ENCODE results near the gene COPG2.

COPG2 gene

GRCh38 chr7:130668258-130669084, at the start of gene COPG2:
Gene COPG2 (minus strand): TSS chr7:130668748. CDS start chr7:130668668, 80 bp downstream.
- peak within 1 kb of the TSS; percentile 82 for H3K4me3 ChIP-seq (ENCODE audit: low read length)
- peak; percentile 77 for DNase-seq (ENCODE audit: low read depth)
- TF ChIP-seq, protein P1, sequence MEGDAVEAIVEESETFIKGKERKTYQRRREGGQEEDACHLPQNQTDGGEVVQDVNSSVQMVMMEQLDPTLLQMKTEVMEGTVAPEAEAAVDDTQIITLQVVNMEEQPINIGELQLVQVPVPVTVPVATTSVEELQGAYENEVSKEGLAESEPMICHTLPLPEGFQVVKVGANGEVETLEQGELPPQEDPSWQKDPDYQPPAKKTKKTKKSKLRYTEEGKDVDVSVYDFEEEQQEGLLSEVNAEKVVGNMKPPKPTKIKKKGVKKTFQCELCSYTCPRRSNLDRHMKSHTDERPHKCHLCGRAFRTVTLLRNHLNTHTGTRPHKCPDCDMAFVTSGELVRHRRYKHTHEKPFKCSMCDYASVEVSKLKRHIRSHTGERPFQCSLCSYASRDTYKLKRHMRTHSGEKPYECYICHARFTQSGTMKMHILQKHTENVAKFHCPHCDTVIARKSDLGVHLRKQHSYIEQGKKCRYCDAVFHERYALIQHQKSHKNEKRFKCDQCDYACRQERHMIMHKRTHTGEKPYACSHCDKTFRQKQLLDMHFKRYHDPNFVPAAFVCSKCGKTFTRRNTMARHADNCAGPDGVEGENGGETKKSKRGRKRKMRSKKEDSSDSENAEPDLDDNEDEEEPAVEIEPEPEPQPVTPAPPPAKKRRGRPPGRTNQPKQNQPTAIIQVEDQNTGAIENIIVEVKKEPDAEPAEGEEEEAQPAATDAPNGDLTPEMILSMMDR (conservative IDR thresholded peaks at IDR 0.05; ENCODE audit: low read length): no peak

GRCh38 chr7:130712416-130712815, 43.9 kb upstream of the COPG2 start:
- TF ChIP-seq, protein P1 (conservative IDR thresholded peaks at IDR 0.05; ENCODE audit: low read length): no peak
- no peak overlapping the region for H3K4me3 ChIP-seq (ENCODE audit: low read length)
- no peak for DNase-seq (ENCODE audit: low read depth)

- no peak overlapping the region for H3K4me3 ChIP-seq (ENCODE audit: low read length)
- no peak for DNase-seq (ENCODE audit: low read depth)
- TF ChIP-seq, protein P1 (conservative IDR thresholded peaks at IDR 0.05; ENCODE audit: low read length): no peak
Observed at GRCh38 chr7:130708766-130709165, 40.2 kb upstream of the COPG2 start.

DNA sequence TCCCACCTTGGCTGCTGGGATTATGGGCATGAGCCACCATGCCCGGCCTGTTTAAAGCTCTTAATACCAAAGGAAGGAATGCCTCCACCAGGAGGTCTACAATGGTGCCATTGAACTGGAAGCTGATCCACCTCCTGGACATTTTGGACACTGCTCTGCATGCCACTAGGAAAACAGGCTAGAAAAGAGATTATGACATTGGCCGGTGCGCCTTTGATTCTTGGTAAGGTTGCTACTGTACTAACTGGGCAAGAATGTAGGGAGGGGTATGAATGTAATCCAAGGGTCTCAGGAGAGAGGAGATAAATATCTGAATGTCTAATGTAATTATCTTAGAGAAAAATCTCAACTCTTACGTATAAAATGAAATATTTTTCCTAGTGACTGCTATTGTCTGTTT, 39.5 kb upstream of the COPG2 start:
- H3K4me3 ChIP-seq (ENCODE audit: low read length): no peak overlapping the region
- DNase-seq (ENCODE audit: low read depth): no peak
- TF ChIP-seq, protein P1 (conservative IDR thresholded peaks at IDR 0.05; ENCODE audit: low read length): no peak

- no peak for DNase-seq (ENCODE audit: low read depth)
Observed at GRCh38 chr7:130703851-130704250, 35.3 kb upstream of the COPG2 start.

DNA sequence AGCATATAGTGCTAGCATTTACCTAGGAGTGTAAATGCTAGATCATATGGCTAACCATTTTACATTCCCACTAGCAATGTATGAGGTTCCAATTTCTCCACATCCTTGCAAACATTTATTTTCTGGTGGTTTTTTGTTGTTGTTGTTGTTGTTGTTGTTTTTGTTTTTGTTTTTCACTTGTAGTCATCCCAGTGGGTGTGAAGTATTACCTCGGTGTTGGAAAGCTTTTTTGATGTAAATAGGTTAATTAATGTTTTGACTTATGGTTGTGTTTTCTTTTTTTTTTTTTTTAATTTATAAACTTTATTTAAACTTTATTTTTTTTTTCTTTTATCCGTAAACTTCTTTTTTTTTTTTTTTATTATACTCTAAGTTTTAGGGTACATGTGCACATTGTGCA, 33.1 kb upstream of the COPG2 start:
- DNase-seq (ENCODE audit: low read depth): no peak
- TF ChIP-seq, protein P1 (conservative IDR thresholded peaks at IDR 0.05; ENCODE audit: low read length): no peak
- H3K4me3 ChIP-seq (ENCODE audit: low read length): no peak overlapping the region

More at GRCh38 chr7:130703851-130704250, 35.3 kb upstream of the COPG2 start:
- no peak overlapping the region for H3K4me3 ChIP-seq (ENCODE audit: low read length)
- TF ChIP-seq, protein P1 (conservative IDR thresholded peaks at IDR 0.05; ENCODE audit: low read length): no peak

GRCh38 chr7:130700760-130701159, 32.2 kb upstream of the COPG2 start:
- H3K4me3 ChIP-seq (ENCODE audit: low read length): no peak overlapping the region
- no peak for DNase-seq (ENCODE audit: low read depth)
- TF ChIP-seq, protein P1 (conservative IDR thresholded peaks at IDR 0.05; ENCODE audit: low read length): no peak
